WERI-Rb-1 (cell line): ENCODE data around the gene PIAS1.

Experiments used
- DNase-seq: peaks from one replicate; pipeline ENCODE4 v3.0.0-alpha.2; 2020
- H3K27ac ChIP-seq: fragments of 250-450 bp; sonication (Bioruptor Pico); 2 replicates; pipeline ENCODE4 v1.5.1; 2020; ENCODE audit warnings: mild to moderate bottlenecking, moderate library complexity
- H3K27me3 ChIP-seq: fragments of 250-450 bp; sonication (Bioruptor Pico); 2 replicates; pipeline ENCODE4 v1.5.1; 2021; ENCODE audit warnings: mild to moderate bottlenecking, low read depth, moderate library complexity; ENCODE audit not compliant: insufficient read depth, severe bottlenecking
- H3K36me3 ChIP-seq: fragments of 250-450 bp; sonication (Bioruptor Pico); 2 replicates; pipeline ENCODE4 v1.5.1; 2020; ENCODE audit warnings: mild to moderate bottlenecking, moderate library complexity
- H3K4me3 ChIP-seq: 2 replicates; pipeline ENCODE4 v1.5.1; 2011; ENCODE audit warnings: low read depth, mild to moderate bottlenecking, control low read depth, low read length
- H3K9me3 ChIP-seq: fragments of 250-450 bp; sonication (Bioruptor Pico); 2 replicates; pipeline ENCODE4 v1.5.1; 2021; ENCODE audit warnings: mild to moderate bottlenecking, moderate library complexity; ENCODE audit not compliant: severe bottlenecking
- TF ChIP-seq, protein P1 (sequence below): IDR thresholded peaks from 2 replicates; pipeline ENCODE4 v1.5.1; 2011; ENCODE audit warnings: low read depth, mild to moderate bottlenecking, control low read depth, inconsistent platforms, low read length

Gene PIAS1

DNA sequence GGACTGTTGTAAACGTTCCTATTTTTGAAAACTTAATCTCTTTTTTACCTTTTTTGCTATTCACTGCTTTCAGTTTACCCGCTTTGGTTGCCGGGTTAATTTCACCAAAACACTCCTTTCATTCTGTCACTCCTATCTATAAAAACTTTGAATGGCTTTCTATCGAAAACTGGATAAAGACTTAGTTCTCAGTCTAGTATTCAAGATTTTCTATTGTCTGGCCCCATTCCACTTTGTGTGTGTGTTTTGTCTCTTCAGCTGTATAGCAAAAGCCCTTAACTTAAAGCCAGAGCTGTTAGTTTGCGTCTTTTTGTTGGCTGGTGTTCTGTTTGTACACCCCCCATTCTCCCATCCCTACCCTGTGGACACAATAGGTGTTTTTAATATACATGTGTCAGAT lies 7.5 kb downstream of the PIAS1 start:
- H3K36me3 ChIP-seq = peaks cover 9% of the 10 kb centered on the region
- DNase-seq = no peak
- no peak overlapping the region for H3K27ac ChIP-seq
- no peaks in the 10 kb centered on the region for H3K9me3 ChIP-seq
- TF ChIP-seq, protein P1, sequence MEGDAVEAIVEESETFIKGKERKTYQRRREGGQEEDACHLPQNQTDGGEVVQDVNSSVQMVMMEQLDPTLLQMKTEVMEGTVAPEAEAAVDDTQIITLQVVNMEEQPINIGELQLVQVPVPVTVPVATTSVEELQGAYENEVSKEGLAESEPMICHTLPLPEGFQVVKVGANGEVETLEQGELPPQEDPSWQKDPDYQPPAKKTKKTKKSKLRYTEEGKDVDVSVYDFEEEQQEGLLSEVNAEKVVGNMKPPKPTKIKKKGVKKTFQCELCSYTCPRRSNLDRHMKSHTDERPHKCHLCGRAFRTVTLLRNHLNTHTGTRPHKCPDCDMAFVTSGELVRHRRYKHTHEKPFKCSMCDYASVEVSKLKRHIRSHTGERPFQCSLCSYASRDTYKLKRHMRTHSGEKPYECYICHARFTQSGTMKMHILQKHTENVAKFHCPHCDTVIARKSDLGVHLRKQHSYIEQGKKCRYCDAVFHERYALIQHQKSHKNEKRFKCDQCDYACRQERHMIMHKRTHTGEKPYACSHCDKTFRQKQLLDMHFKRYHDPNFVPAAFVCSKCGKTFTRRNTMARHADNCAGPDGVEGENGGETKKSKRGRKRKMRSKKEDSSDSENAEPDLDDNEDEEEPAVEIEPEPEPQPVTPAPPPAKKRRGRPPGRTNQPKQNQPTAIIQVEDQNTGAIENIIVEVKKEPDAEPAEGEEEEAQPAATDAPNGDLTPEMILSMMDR = no peak
- no peak overlapping the region for H3K4me3 ChIP-seq
- H3K27me3 ChIP-seq = no peaks in the 10 kb centered on the region

DNA sequence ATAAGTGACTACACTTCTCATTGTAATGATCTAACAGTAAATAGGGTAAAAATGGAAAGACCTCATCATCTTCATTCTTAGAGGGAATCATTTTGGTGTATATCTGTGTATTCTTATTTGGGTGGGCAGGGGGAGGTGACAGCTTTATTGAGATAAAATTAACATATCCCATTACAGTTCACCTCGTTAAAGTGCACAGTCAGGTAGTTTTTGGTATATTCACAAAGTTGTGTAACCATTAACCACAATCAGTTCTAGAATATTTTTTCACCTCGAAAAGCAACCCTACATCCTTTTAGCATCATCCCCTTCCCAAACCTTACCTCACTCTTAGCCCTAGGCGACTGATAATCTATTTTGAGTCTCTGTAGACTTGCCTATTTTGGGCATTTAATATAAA lies 8.1 kb downstream of the PIAS1 start:
- Histone ChIP-seq H3K4me3 (no peak overlapping the region), H3K9me3 (no peaks in the 10 kb centered on the region), H3K36me3 (peaks cover 9% of the 10 kb centered on the region), H3K27ac (no peak overlapping the region), H3K27me3 (no peaks in the 10 kb centered on the region)
- DNase-seq = no peak
- TF ChIP-seq, protein P1 = no peak

DNA sequence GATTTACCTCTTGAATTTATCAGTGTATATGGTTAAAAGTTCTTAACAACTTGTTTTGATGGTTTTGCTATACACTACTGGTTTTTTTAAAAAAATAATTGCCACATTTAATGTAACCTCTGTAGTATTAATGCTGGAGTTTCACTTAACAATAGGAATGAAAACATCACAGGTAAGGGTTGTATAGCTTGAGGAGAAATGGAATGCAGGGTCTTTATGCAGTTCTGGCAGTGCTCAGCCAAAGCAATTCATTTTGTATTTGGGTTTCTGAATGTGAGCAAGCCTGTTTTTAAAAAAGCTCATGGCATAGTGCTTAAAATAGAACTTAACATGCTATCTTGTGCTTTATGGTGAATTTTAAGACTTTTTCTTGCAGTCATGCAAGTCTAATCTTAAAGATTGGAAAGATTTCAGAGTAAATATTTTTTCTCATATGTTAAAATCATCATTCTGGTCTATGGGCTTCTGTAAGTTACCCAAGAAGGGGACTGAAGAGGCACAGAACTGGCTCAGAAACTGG lies 8.9 kb downstream of the PIAS1 start:
- no peak for DNase-seq
- Histone ChIP-seq H3K27me3 (no peaks in the 10 kb centered on the region), H3K27ac (no peak overlapping the region), H3K4me3 (no peak overlapping the region), H3K36me3 (peaks cover 9% of the 10 kb centered on the region), H3K9me3 (no peaks in the 10 kb centered on the region)
- TF ChIP-seq, protein P1 = no peak

DNA sequence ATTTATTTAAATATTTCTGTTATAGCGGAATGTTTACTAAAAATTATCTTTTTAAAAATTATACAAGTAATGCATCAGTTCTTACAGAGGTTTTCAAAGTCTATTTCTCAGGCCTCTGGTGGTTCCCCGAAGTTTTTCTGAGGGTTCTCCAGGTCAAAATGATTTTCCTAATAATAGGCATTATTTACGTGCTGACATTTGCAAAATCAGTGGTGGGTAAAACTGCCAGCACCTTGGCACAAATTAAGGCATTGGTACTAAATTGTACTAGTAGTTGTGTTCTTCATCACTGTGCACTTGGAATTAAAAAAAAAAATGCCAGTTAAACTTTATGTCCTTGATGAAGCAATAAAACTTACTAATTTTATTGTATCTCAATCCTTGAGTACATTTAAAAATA lies 9.5 kb downstream of the PIAS1 start:
- H3K4me3 ChIP-seq = no peak overlapping the region

DNA sequence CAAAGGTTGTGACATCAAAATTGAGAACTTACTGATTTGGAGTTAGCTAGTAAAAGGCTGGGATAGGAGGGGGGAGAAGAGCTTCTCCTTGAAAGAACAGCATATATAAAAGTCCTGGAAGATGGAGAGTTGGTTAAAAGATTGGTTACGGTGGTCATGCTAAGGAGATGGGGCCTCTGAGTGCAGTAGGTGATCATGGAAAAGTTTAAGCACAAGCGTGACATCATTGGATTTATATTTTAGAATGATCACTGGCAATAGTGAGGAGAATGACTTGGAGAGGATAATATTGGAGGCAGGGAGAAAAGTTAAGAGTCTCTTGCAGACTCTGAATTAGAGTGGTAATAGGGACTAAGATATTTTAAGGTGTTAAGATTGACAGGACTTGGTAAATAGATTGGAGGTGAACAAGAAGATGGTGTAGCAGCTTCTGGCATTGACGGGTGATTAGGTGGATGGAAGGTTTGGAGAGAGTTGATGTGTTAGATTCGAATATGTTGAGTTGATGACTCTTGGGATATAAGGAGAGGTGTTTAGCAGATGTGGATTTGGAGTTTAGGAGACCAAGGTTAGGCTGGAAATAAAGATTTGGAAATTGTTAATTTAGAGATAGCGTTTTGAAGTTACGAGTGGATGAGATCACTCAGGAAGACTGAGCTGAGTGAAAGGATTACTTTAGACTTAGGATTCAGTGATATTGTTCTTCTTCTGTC lies 19.6 kb downstream of the PIAS1 start:
- H3K27me3 ChIP-seq = no peaks in the 10 kb centered on the region
- H3K27ac ChIP-seq = no peak overlapping the region
- H3K9me3 ChIP-seq = no peaks in the 10 kb centered on the region
- TF ChIP-seq, protein P1 = no peak
- H3K36me3 ChIP-seq = no peaks in the 10 kb centered on the region; the same call in 1 of the 2 replicates
- no peak overlapping the region for H3K4me3 ChIP-seq
- no peak for DNase-seq

More for the DNA sequence above, 9.5 kb downstream of the PIAS1 start:
- no peak for DNase-seq
- TF ChIP-seq, protein P1 = no peak
- no peak overlapping the region for H3K27ac ChIP-seq
- no peaks in the 10 kb centered on the region for H3K9me3 ChIP-seq
- H3K27me3 ChIP-seq = no peaks in the 10 kb centered on the region
- H3K36me3 ChIP-seq = peaks cover 9% of the 10 kb centered on the region
